ENCODE data around the gene LRRC41. TPM values are rescaled to one million over a fixed set of nuclear protein-coding genes. Genes with fewer than 3 reads are reported as not detected.

Gene LRRC41
- total and polyA plus RNA-seq, 9 donors, result 37.5 to 99.8 (median 72.3) TPM

- TF ChIP-seq EP300 (IDR thresholded peaks at IDR 0.05) (no peak), POLR2A (IDR thresholded peaks at IDR 0.05) (no peak)
- intact Hi-C loops (cut with DNase I), result loop anchor here in 1 of 4 donors (5.0 kb wide), 1 partner anchor 41 kb away; the partner anchor contains the start of genes LRRC41 and UQCRH
- no peak for DNase-seq
- Histone ChIP-seq H3K27me3 (no peaks in the 10 kb centered on the region), H3K27ac (no peak overlapping the region), H3K4me1 (ENCODE audit: insufficient read depth) (peaks cover 3% of the 10 kb centered on the region), H3K4me3 (no peak overlapping the region), H3K36me3 (no peaks in the 10 kb centered on the region), H3K9me3 (no peaks in the 10 kb centered on the region)
- WGBS, 3 donors, result 67 to 82% (median 69%) methylated on average over 4 of the region's 4 CpGs
Observed at GRCh38 chr1:46343705-46344104, 40.3 kb upstream of the LRRC41 start.

GRCh38 chr1:46343351-46343695 lies 39.9 kb upstream of the LRRC41 start:
- 85 to 92% (median 87%) methylated on average over 4 of the region's 4 CpGs for WGBS, 3 donors
- DNase-seq, result no peak
- TF ChIP-seq POLR2A (IDR thresholded peaks at IDR 0.05), result no peak
- no peak for TF ChIP-seq CTCF (IDR thresholded peaks at IDR 0.05)
- TF ChIP-seq EP300 (IDR thresholded peaks at IDR 0.05), result no peak
- Histone ChIP-seq H3K27me3 (no peaks in the 10 kb centered on the region), H3K9me3 (no peaks in the 10 kb centered on the region), H3K4me1 (ENCODE audit: insufficient read depth) (peaks cover 3% of the 10 kb centered on the region), H3K4me3 (no peak overlapping the region), H3K27ac (no peak overlapping the region), H3K36me3 (no peaks in the 10 kb centered on the region)
- intact Hi-C loops (cut with DNase I), result loop anchor here in 1 of 4 donors (5.0 kb wide), 1 partner anchor 41 kb away; the partner anchor contains the start of genes LRRC41 and UQCRH

GRCh38 chr1:46342677-46343350 lies 39.4 kb upstream of the LRRC41 start:
- H3K27ac ChIP-seq, result peak overlapping the region in 1 of 2 donors; percentile 91
- no peak for DNase-seq

GRCh38 chr1:46342084-46342656 lies 38.8 kb upstream of the LRRC41 start:
- intact Hi-C loops (cut with DNase I), result loop anchor here in 1 of 4 donors (5.0 kb wide), 1 partner anchor 40 kb away; the partner anchor contains the start of genes LRRC41 and UQCRH
- Histone ChIP-seq H3K9me3 (no peaks in the 10 kb centered on the region), H3K27me3 (no peaks in the 10 kb centered on the region), H3K4me1 (ENCODE audit: insufficient read depth) (peaks cover 3% of the 10 kb centered on the region), H3K27ac (peak overlapping the region; percentile 91 to 95), H3K4me3 (no peak overlapping the region), H3K36me3 (no peaks in the 10 kb centered on the region)
- DNase-seq, result no peak
- 91 to 93% (median 92%) methylated on average over 6 of the region's 6 CpGs for WGBS, 3 donors
- TF ChIP-seq EP300 (IDR thresholded peaks at IDR 0.05) (no peak), CTCF (IDR thresholded peaks at IDR 0.05) (no peak), POLR2A (IDR thresholded peaks at IDR 0.05) (no peak)

More at GRCh38 chr1:46342677-46343350, 39.4 kb upstream of the LRRC41 start:
- intact Hi-C loops (cut with DNase I), result loop anchor here in 1 of 4 donors (5.0 kb wide), 1 partner anchor 41 kb away; the partner anchor contains the start of genes LRRC41 and UQCRH
- no peaks in the 10 kb centered on the region for H3K36me3 ChIP-seq
- no peaks in the 10 kb centered on the region for H3K9me3 ChIP-seq
- WGBS, 3 donors, result 77 to 93% (median 81%) methylated on average over 8 of the region's 8 CpGs
- TF ChIP-seq CTCF (IDR thresholded peaks at IDR 0.05) (no peak), POLR2A (IDR thresholded peaks at IDR 0.05) (no peak), EP300 (IDR thresholded peaks at IDR 0.05) (no peak)
- H3K4me3 ChIP-seq, result no peak overlapping the region
- H3K4me1 ChIP-seq (ENCODE audit: insufficient read depth), result peaks cover 3% of the 10 kb centered on the region
- no peaks in the 10 kb centered on the region for H3K27me3 ChIP-seq
